ENCODE results near the gene CNTN5. TPM values are rescaled to one million over a fixed set of nuclear protein-coding genes. Genes with fewer than 3 reads are reported as not detected.

CNTN5 gene
- total RNA-seq, 1 donor from 2014 or later = 1.6 TPM

- no peaks in the 10 kb centered on the region for H3K9me3 Mint-ChIP-seq (ENCODE audit: unreplicated experiment)
- no peak for TF ChIP-seq CTCF (IDR thresholded peaks at IDR 0.05; ENCODE audit: partially characterized antibody, unreplicated experiment)
- no peaks in the 10 kb centered on the region for H3K36me3 Mint-ChIP-seq (ENCODE audit: unreplicated experiment)
- DNase-seq = no peak
- no peak overlapping the region for H3K27ac Mint-ChIP-seq (ENCODE audit: unreplicated experiment)
- no peak overlapping the region for H3K4me3 Mint-ChIP-seq (ENCODE audit: unreplicated experiment)
- no peaks in the 10 kb centered on the region for H3K4me1 Mint-ChIP-seq (ENCODE audit: low read depth, unreplicated experiment)
- no peaks in the 10 kb centered on the region for H3K27me3 Mint-ChIP-seq (ENCODE audit: unreplicated experiment)
Measured at GRCh38 chr11:100133114-100133513, 1112.4 kb downstream of the CNTN5 start.

GRCh38 chr11:100141201-100141600 is 1120.5 kb downstream of the CNTN5 start:
- no peaks in the 10 kb centered on the region for H3K36me3 Mint-ChIP-seq (ENCODE audit: unreplicated experiment)
- peaks cover 10% of the 10 kb centered on the region for H3K4me1 Mint-ChIP-seq (ENCODE audit: low read depth, unreplicated experiment)
- H3K27ac Mint-ChIP-seq (ENCODE audit: unreplicated experiment) = no peak overlapping the region
- no peak for TF ChIP-seq CTCF (IDR thresholded peaks at IDR 0.05; ENCODE audit: partially characterized antibody, unreplicated experiment)
- no peaks in the 10 kb centered on the region for H3K27me3 Mint-ChIP-seq (ENCODE audit: unreplicated experiment)
- no peaks in the 10 kb centered on the region for H3K9me3 Mint-ChIP-seq (ENCODE audit: unreplicated experiment)
- DNase-seq = no peak
- no peak overlapping the region for H3K4me3 Mint-ChIP-seq (ENCODE audit: unreplicated experiment)

DNA sequence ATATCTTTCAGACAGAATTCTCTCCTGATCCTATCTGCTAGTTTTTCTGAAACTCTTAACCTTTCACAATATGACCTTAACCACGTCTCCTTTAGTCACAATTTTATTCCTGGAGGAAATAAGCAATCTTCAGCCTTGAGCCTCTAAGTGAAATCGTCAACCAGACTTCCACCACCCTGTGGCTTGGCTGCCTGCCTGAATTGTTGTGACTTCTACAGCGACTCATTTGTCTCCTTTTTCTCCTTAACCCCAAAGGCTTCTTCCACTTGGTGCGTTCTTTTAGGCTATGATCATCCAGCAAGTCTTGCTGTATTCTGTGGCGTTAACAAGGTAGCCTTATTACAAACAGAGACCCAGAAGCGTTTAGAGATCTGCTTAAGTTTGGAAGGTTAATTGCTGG is 1131.2 kb downstream of the CNTN5 start:
- TF ChIP-seq CTCF (IDR thresholded peaks at IDR 0.05; ENCODE audit: partially characterized antibody, unreplicated experiment) = no peak
- Mint-ChIP-seq H3K36me3 (ENCODE audit: unreplicated experiment) (no peaks in the 10 kb centered on the region), H3K27me3 (ENCODE audit: unreplicated experiment) (no peaks in the 10 kb centered on the region), H3K9me3 (ENCODE audit: unreplicated experiment) (no peaks in the 10 kb centered on the region), H3K4me1 (ENCODE audit: low read depth, unreplicated experiment) (peaks cover 16% of the 10 kb centered on the region), H3K27ac (ENCODE audit: unreplicated experiment) (no peak overlapping the region), H3K4me3 (ENCODE audit: unreplicated experiment) (no peak overlapping the region)
- DNase-seq = no peak

- no peaks in the 10 kb centered on the region for H3K36me3 Mint-ChIP-seq (ENCODE audit: unreplicated experiment)
- no peaks in the 10 kb centered on the region for H3K9me3 Mint-ChIP-seq (ENCODE audit: unreplicated experiment)
- no peak overlapping the region for H3K4me3 Mint-ChIP-seq (ENCODE audit: unreplicated experiment)
- no peak for TF ChIP-seq CTCF (IDR thresholded peaks at IDR 0.05; ENCODE audit: partially characterized antibody, unreplicated experiment)
- no peak overlapping the region for H3K27ac Mint-ChIP-seq (ENCODE audit: unreplicated experiment)
- no peak for DNase-seq
- H3K4me1 Mint-ChIP-seq (ENCODE audit: low read depth, unreplicated experiment) = peaks cover 11% of the 10 kb centered on the region
- H3K27me3 Mint-ChIP-seq (ENCODE audit: unreplicated experiment) = no peaks in the 10 kb centered on the region
Measured at GRCh38 chr11:100152766-100153165, 1132.0 kb downstream of the CNTN5 start.

- Mint-ChIP-seq H3K4me1 (ENCODE audit: low read depth, unreplicated experiment) (no peaks in the 10 kb centered on the region), H3K4me3 (ENCODE audit: unreplicated experiment) (no peak overlapping the region), H3K9me3 (ENCODE audit: unreplicated experiment) (no peaks in the 10 kb centered on the region), H3K27ac (ENCODE audit: unreplicated experiment) (no peak overlapping the region), H3K27me3 (ENCODE audit: unreplicated experiment) (no peaks in the 10 kb centered on the region), H3K36me3 (ENCODE audit: unreplicated experiment) (no peaks in the 10 kb centered on the region)
- DNase-seq = no peak
- no peak for TF ChIP-seq CTCF (IDR thresholded peaks at IDR 0.05; ENCODE audit: partially characterized antibody, unreplicated experiment)
Measured at GRCh38 chr11:100163471-100163870, 1142.7 kb downstream of the CNTN5 start.
